Esophagus squamous epithelium (tissue), 4 donors: ENCODE data around the gene GSTT2B.

ENCODE experiments used
- CTCF ChIP-seq, 6 experiments: fragments of 450-650 bp in 4 of 6; fragments of 200-600 bp in 2 of 6; sonication (generic) in 2 of 6; IDR thresholded peaks; one replicate each; pipeline ENCODE4 v1.5.1; 2016 to 2019; ENCODE audit warnings: antibody characterized with exemption in 6 of 6, mild to moderate bottlenecking in 4 of 6, moderate library complexity in 4 of 6
- POLR2A ChIP-seq, 4 donors: fragments of 450-650 bp; IDR thresholded peaks; one replicate each; pipeline ENCODE4 v1.6.1; 2017; ENCODE audit warnings: antibody characterized with exemption in 4 of 4, mild to moderate bottlenecking in 4 of 4, moderate library complexity in 3 of 4

- TF ChIP-seq CTCF (IDR thresholded peaks at IDR 0.05) (no peak), POLR2A (IDR thresholded peaks at IDR 0.05) (no peak)
Observed at GRCh38 chr22:24008381-24009226, 47.6 kb upstream of the GSTT2B start.
